GM12892 (cell line): ENCODE data around the gene HES5.

ENCODE experiments used
- POLR2A ChIP-seq: IDR thresholded peaks from 2 replicates; pipeline ENCODE4 v1.6.1; 2011; ENCODE audit warnings: low read depth, low read length, control low read depth
- POLR2AphosphoS5 ChIP-seq: IDR thresholded peaks from 2 replicates; pipeline ENCODE4 v1.6.1; 2011; ENCODE audit warnings: low read depth, low read length, control low read depth
- TAF1 ChIP-seq: IDR thresholded peaks from 2 replicates; pipeline ENCODE4 v1.6.1; 2011; ENCODE audit warnings: low read depth, mild to moderate bottlenecking, control low read depth, low read length, borderline replicate concordance

DNA sequence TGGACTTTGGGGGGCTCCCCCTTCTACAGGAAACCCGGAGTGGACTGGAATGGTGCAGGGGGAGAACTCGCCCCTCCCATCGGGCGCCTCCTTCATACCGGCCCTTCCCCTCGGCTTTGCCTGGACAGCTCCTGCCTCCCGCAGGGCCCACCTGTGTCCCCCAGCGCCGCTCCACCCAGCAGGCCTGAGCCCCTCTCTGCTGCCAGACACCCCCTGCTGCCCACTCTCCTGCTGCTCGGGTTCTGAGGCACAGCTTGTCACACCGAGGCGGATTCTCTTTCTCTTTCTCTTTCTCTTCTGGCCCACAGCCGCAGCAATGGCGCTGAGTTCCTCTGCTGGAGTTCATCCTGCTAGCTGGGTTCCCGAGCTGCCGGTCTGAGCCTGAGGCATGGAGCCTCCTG lies 26.2 kb upstream of the HES5 start, which contains the start of gene TNFRSF14:
- TF ChIP-seq POLR2A (peak; percentile 69; the same call in 1 of the 2 replicates), POLR2AphosphoS5 (no peak; the same call in 1 of the 2 replicates), TAF1 (peak; percentile 74; the same call in 1 of the 2 replicates)
